DMS114 treated with DMSO at 0.1 percent for 48 hours (cell line): Measurements from ENCODE around the gene RTN4R.
"Not testable (repeated sequence)": the region's sequence is repeated elsewhere in the genome, so short reads cannot be mapped to it uniquely, and the experiment has no call there.

ENCODE experiments used
- DNase-seq: peaks from one replicate; lab custom pipeline; 2025; ENCODE audit not compliant: unreplicated experiment; lab: John Stamatoyannopoulos, UW

RTN4R gene

GRCh38 chr22:20268279-20269012, at the start of gene RTN4R:
Gene RTN4R (minus strand): TSS chr22:20268318. CDS start chr22:20268092, 226 bp downstream.
- DNase-seq, result no peak

- not testable (repeated sequence) for DNase-seq
These were observed 49.4 kb upstream of the RTN4R start for GRCh38 chr22:20317402-20318042.

GRCh38 chr22:20316844-20317401, 48.8 kb upstream of the RTN4R start:
- DNase-seq, result no peak

- DNase-seq, result no peak
These were observed 48.2 kb upstream of the RTN4R start for GRCh38 chr22:20316217-20316843.

- no peak for DNase-seq
These were observed 47.5 kb upstream of the RTN4R start for GRCh38 chr22:20315337-20316216.

- not testable (repeated sequence) for DNase-seq
These were observed 46.7 kb upstream of the RTN4R start for GRCh38 chr22:20314741-20315336.

GRCh38 chr22:20314206-20314605, 46.1 kb upstream of the RTN4R start:
- DNase-seq, result not testable (repeated sequence)

- not testable (repeated sequence) for DNase-seq
These were observed 45.4 kb upstream of the RTN4R start for GRCh38 chr22:20313306-20314077.

GRCh38 chr22:20312396-20313191, 44.5 kb upstream of the RTN4R start:
- no peak for DNase-seq

- not testable (repeated sequence) for DNase-seq
These were observed 43.3 kb upstream of the RTN4R start for GRCh38 chr22:20311249-20312062.

- DNase-seq, result not testable (repeated sequence)
These were observed 42.7 kb upstream of the RTN4R start for GRCh38 chr22:20310773-20311172.

GRCh38 chr22:20310180-20310579, 42.1 kb upstream of the RTN4R start:
- not testable (repeated sequence) for DNase-seq

- not testable (repeated sequence) for DNase-seq
These were observed 40.9 kb upstream of the RTN4R start for GRCh38 chr22:20308806-20309650.

GRCh38 chr22:20307448-20308447, 39.6 kb upstream of the RTN4R start:
- DNase-seq, result not testable (repeated sequence)

GRCh38 chr22:20306646-20307447, 38.7 kb upstream of the RTN4R start:
- not testable (repeated sequence) for DNase-seq
